H4 (cell line): ENCODE data around the gene SMAP1. TPM values are rescaled to one million over a fixed set of nuclear protein-coding genes. Genes with fewer than 3 reads are reported as not detected.
"Not testable (repeated sequence)": the region's sequence is repeated elsewhere in the genome, so short reads cannot be mapped to it uniquely, and the experiment has no call there.

Experiments used
- DNase-seq: peaks from one replicate; pipeline ENCODE4 v3.0.0-alpha.2; 2015; ENCODE audit warnings: low spot score
- total RNA-seq: library from RNA; depleted of rRNA; stranded (reverse); fragments of >200 nt; shearing (Covaris generic); gene quantifications from 2 replicates; pipeline ENCODE4 v1.2.3, GENCODE V29; 2014

Gene SMAP1
- total RNA-seq, 1 experiment from 2014 or later, result 21.7 TPM

GRCh38 chr6:70739534-70739933 is 71.9 kb downstream of the SMAP1 start:
- no peak for DNase-seq

GRCh38 chr6:70740746-70741145 is 73.1 kb downstream of the SMAP1 start:
- not testable (repeated sequence) for DNase-seq

GRCh38 chr6:70742462-70742861 is 74.8 kb downstream of the SMAP1 start:
- not testable (repeated sequence) for DNase-seq

DNA sequence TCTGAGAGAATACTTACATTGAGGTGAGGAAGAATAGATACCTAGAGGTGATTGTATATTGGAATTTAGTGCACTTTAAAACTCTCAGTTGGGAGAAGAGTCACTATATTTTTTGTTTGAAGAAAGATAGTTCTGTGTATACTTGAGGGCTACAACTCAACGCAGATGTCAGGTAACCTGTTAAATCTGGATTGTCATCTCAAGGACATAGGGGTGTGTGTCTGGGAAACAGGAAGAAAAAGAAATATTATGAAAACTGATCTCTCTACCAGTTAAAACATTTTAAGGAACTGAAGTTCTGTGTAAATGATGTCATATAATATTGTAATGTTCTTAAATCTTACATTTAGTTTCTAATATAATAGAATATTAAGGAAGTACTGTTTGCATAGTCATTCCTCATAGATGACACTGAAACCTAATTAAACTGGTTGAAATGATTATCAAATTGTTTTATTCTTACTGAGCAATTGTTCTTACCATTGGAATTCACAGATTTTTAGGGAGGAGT is 86.2 kb downstream of the SMAP1 start:
- no peak for DNase-seq

DNA sequence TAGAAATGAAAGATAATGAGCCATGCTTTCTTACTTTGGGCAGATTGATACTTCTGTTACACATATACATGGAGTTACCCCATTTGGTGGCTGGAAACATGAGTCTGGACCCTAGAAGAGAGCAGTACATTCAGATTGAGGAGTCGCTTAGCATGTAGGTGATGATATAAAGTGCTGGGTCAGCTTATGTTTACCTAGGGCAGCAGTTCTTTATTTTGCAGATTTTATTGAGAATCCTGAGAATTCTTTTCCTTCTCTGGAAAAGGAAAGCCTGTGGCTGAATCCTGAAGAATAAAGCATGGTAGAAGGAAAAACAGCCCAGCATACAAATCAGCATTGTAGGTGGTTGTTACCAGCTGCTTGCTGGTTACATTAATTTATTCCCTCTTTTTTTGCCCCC is 91.2 kb downstream of the SMAP1 start:
- DNase-seq, result no peak

- no peak for DNase-seq
Observed at GRCh38 chr6:70763754-70764510, 96.2 kb downstream of the SMAP1 start.

DNA sequence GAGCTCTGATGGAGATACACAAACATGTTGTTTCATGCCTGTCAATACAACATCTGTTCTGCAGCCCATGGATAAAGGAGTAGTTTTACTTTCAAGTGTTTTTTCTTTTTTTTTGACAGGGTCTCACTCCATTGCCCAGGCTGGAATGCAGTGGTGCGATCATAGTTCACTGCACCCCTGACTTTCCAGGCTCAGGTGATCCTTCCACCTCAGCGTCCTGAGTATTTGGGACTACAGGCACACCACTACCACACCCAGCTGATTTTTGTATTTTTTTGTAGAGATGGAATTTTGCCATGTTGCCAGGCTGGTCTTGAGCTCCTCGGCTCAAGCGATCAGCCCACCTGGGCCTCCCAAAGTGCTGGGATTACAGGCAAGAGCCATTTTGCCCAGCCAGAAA is 97.0 kb downstream of the SMAP1 start:
- no peak for DNase-seq

GRCh38 chr6:70771351-70771750 is 103.7 kb downstream of the SMAP1 start:
- not testable (repeated sequence) for DNase-seq

DNA sequence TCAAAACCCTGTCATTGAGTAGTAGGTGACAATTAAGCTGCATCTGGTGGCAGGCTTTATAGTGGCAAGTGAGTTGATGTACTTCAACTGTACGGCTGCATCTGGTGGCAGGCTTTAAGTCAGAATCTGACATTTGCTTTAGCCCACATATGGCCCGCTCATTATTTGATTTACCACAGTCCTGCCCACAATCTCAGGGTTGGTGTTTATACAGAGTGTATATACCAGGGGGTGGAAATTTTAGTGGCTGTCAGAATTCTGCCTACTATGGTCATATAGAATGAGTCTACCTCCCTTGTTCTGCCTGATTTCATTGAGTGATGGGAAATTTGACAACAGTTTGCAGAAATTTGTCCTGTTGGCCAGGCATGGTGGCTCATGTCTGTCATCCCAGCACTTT is 112.3 kb downstream of the SMAP1 start:
- no peak for DNase-seq

- no peak for DNase-seq
Observed at GRCh38 chr6:70790483-70791224, 123.0 kb downstream of the SMAP1 start.

GRCh38 chr6:70797625-70798024 is 129.9 kb downstream of the SMAP1 start:
- DNase-seq, result no peak

DNA sequence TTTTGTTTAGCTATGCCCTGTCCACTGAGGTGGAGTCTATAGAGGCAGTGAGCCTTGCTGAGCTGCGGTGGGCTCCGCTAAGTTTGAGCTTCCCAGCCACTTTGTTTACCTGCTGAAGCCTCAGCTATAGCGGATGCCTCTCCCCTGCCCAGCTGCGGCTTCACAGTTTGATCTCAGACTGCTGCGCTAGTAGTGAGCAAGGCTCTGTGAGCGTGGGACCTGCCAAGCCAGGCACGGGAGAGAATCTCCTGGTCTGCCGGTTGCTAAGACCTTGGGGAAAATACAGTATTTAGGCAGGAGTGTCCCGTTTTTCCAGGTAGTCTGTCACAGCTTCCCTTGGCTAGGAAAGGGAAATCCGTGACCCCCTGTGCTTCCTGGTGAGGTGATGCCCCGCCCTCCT is 138.4 kb downstream of the SMAP1 start:
- no peak for DNase-seq

DNA sequence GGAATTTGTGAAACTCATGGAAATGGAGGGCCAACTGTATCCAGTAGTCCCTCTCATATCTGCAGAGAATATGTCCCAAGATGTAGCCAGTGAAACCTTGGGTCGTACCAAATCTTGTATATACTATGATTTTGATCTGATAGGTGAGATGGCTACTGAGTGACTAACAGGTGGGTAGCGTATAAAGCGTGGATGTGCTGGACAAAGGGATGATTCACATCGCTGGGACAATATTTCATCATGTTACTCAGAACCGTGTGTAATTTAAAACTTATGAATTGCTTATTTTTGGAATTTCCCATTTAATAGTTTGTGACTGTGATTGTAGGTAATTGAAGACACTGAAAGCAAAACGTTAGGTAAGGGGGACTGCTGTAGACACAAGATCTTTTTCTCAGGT is 144.1 kb downstream of the SMAP1 start:
- no peak for DNase-seq

GRCh38 chr6:70813885-70814284 is 146.2 kb downstream of the SMAP1 start:
- no peak for DNase-seq

DNA sequence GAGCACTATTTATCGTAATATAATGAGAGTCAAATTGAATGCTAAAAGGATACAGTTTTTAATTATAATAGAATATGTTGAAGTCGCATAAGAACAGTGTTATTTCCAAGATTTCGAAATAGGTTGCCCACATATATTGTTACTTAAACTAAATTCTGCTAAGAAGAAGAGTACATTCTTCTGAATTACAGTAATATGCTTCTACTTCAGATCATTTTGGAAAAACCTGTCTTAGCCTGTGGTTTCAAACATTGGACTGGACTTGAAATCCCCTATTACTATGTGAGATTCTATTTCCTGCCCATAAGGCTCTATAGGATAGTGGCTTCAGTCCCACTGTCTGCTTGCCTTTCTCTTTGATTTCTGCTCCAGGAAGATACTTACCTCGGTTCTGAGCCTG is 152.0 kb downstream of the SMAP1 start:
- no peak for DNase-seq

GRCh38 chr6:70820778-70821177 is 153.1 kb downstream of the SMAP1 start:
- DNase-seq, result no peak

GRCh38 chr6:70821751-70822150 is 154.1 kb downstream of the SMAP1 start:
- DNase-seq, result no peak

DNA sequence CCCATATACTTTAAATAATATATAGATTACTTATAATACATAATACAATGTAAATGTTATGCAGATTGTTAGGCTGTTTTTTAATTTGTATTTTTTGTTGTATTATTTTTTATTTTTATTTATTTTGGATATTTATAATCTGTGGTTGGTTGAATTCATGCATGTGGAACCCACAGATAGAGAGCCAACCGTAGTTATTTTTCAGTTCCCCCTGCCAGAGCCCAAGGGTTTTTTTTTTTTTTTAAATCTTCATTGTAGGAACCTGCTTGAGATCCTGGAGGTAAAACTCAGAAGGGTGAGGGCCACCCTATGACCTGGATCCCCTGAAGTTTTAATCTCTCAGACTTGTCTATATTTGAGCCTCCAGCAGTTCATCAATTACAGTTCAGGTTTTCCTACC is 156.0 kb downstream of the SMAP1 start:
- DNase-seq, result no peak

DNA sequence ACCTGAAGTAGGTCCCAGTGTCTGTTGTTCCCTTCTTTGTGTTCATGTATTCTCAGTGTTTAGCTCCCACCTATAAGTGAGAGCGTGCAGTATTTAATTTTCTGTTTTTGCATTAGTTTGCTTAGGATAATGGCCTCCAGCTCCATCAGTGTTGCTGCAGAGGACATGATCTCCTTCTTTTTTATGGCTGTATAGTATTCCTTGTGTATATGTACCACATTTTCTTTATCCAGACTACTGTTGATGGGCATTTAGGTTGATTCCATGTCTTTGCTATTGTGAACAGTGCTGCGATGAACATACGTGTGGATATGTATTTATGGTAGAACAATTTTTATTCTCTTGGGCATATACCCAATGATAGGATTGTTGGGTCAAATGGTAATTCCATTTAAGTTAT is 163.7 kb downstream of the SMAP1 start:
- DNase-seq, result no peak

DNA sequence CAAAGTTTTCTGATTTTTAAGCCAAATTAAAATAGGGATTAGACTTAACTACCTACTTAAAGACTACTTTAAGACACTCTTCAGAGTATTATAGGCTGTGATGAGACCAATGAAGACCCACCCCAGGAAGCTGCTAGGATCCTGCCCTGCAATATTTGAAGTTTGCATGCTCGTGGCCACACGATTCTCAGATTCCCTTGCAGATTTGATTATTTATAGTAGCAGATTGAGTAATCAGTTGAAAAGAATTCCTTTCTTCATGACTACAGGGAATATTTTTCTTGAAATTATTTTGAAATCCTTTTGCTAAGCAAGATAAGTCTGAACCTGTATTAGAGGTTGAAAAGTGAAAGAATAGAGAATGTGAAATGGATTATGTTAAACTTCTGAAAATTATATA is 166.8 kb downstream of the SMAP1 start:
- no peak for DNase-seq

DNA sequence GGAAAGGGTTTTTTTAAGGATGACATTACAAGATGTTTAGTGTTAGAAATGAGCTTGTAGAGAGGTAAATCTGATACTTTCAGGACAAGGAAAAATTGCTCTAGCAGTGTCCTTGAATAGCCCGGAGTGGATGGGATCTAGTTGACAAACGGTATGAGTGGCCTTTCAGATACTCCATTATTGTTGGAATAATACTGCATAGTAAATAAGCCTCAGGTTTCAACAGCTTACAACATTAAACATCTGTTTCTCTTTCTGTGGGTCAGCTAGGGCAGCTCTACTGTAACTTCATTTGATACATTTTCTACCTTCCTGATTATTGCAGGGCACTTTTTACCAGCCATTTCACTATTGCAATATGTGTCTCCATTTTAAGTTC is 171.2 kb downstream of the SMAP1 start:
- no peak for DNase-seq

DNA sequence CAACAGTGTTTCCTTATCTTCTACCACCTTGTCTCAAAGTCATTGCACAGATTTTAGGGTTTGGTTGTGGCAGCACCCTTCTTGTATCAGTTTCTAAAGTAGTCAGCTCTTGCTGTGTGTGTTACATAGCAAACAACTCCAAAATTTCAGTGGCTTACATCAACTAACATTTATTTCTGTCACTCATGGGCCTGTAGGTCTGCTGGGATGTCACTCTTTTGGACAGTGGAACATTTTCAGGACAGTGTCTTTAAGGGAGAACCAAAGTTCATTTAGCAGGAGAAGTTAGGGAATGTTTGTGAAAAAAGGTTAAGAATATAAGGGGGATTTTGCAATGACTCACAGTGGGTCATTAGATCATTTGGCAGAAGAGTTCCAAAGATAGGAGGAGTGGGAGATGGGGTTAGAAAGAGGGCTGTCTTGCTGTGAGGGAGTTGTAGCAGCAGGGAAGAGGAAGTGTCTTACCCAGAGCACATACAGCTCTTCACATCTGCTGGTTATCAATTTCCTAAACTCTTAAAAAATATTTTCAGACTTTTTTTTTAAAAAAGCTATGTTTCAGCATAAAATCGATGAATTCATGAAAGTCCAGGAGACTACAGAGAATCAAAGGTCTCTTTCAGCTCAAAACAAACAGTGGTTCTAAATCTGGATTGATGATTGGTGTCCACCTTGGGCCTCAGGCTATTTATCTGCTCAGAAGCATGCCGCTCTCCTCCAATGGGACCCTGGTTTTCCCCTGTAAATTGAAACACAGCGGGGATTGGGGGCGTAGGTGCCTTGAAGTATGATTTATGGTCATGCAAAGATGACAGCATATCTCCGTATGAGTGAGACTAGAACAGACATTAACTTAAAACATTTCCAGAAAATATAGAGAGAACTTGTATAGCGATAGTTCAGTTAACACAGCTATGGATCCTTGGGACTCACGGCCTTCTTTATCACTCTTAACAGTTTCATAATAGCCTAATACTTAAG is 171.9 kb downstream of the SMAP1 start:
- DNase-seq, result no peak
